GM19035 (cell line): ENCODE measurements around the gene CD244.

Experiments used
- ATAC-seq: cut with Tn5 transposase; IDR thresholded peaks from one replicate; pipeline ENCODE4 v1.9.1; 2021; ENCODE audit not compliant: unreplicated experiment

CD244 gene

GRCh38 chr1:160850541-160850940 lies 12.1 kb downstream of the CD244 start:
- no peak for ATAC-seq

DNA sequence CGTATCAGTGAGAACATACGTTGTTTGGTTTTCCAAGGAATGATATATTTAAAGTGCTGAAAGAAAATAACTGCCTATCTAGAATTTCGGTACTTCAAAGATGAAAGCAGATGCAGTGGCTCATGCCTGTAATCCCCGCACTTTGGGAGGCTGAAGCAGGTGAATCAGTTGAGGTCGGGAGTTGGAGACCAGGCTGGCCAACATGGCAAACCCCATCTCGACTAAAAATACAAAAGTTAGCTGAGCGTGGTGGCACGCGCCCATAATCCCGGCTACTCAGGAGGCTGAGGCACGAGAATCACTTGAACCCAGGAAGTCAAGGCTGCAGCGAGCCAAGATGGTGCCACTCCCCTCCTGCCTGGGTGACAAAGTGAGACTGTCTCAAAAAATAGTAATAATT lies 16.4 kb downstream of the CD244 start:
- no peak for ATAC-seq

DNA sequence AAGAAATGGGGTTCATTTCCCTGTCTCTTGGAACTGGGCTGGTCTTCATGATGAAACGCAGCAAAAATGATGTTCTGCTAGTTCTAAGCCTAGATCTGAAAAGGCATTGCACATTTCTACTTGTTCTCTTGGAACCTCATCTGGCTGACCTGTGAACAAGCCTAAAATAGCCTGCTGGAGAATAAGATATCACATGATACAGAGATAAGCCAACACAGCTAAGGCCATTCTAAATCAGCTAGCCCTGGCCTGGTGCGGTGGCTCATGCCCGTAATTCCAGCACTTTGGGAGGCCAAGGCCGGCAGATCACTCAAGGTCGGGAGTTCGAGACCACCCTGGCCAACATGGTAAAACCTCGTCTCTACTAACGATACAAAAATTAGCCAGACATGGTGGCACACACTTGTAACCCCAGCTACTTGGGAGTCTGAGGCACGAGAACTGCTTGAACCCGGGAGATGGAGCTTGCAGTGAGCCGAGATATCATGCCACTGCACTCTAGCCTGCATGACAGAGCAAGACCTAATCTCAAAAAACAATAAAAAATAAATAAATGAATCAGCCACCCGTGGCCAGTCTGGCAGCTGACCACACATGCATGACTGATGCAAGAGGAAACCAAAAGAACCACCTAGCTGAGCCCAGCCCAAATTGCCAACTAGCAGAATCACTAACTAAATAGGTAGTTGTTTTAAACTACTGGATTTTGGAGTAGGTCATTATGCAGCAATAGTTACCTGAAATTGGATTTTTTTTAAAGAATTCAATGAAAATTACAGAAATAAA lies 18.0 kb downstream of the CD244 start:
- ATAC-seq: no peak

- no peak for ATAC-seq
These were observed 21.6 kb downstream of the CD244 start for GRCh38 chr1:160841079-160841478.

DNA sequence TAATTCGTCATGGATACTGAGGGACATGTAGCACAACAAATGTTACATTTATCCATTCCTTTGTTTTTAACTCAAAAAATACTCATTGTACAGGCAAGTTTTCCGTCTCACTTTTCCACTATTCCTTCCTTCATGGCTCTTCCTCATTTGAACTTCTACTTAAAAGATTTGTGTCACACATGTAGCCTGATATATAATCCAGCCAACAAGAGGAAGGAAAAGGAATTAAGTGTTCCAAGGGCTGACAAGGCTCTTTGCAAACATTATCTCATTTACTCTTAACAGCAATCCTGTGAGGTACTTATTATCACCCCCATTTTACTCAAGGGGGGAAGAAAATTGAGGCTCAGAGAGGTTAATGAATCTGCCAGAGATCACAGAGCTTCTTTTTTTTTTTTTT lies 22.9 kb downstream of the CD244 start:
- no peak for ATAC-seq

DNA sequence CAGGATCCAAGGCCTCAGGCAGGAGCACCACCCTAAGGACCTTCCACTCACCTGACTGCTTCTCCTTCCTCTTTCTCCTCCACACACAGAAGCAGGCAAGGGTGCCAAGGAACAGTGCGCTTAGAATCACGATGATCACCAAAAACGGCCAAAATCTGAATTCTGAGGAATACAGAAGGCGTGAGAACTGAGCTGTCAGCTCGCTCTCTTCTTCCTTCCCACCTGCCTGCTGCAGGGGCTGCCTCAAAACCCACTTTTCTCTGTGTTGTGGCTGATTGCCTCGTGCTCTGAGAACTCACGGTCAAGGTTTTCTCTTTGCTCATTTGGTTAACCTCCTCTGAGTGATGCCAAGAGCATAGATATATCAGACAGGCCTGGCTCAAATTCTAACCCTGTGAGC lies 23.8 kb downstream of the CD244 start:
- ATAC-seq: no peak

GRCh38 chr1:160837558-160838205 lies 25.0 kb downstream of the CD244 start:
- peak; percentile 82 for ATAC-seq

- ATAC-seq: no peak
These were observed 25.6 kb downstream of the CD244 start for GRCh38 chr1:160836981-160837557.

- no peak for ATAC-seq
These were observed 26.1 kb downstream of the CD244 start for GRCh38 chr1:160836561-160836960.

GRCh38 chr1:160835751-160836150 lies 26.9 kb downstream of the CD244 start:
- ATAC-seq: no peak

DNA sequence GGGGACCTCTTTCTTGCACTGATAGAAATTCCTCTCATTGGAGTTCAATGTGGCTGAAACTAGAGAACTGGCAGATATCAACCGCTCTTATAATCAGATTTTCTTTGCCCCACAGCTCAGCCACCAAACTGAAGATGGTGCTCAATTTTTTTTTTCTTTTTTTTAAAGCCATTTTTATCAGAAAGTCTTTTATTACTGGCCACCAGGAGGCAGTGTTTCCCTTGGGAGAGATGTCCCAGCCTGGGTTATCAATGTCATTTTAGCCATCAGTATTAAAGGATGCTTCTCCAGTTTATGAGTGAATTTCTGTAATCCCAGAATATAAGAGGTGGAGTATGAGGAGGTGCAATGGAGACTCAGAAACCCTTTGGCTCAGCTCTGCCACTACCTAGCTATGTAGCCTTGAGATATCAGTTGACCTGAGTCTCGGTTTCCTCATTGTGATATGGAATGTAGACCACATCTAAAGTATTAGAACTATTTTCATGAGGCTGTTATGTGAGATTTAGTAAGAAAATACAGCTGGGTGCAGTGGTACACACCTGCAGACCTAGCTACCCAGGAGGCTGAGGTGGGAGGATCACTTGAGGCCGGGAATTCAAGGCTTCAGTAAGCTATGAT lies 27.6 kb downstream of the CD244 start:
- no peak for ATAC-seq

DNA sequence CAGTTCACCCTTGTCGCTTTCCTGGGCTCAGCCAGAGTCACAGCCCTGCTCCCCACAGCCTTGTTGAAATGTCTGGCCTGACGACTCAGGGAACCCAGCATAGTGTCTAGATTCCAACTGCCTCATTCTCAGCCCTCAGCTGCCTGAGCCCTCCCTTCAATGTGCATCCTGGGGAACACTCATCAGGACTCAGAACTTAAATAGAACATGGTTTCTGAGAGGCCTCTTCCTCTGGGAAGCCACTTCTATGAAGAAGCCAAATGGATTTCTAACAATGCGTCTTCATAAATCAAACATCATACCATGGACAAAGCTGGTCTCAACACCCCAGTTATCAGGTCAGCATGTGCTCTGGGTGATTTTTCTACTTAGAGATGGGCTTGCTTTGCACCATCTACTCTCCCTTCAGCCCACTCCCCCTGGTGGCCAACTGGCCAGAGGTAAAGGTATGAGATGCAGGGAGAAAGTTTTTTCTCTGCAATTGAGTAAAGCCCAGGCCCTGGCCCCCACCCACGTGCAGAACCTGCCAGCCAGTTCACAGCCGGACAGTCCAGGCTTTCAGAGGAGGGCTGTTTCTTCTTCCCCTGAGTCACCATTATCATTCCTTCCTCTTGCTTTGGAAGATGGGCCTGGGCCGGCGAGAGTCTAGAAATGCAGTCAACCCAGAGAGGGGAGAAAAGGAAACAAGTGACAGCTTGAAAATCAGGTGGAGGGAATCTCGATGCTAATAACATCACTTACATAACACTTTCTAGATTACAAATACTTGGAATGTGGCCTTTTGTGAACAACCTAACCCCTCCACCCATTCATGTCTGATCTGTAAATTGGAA lies 32.1 kb downstream of the CD244 start:
- ATAC-seq: peak; percentile 60

DNA sequence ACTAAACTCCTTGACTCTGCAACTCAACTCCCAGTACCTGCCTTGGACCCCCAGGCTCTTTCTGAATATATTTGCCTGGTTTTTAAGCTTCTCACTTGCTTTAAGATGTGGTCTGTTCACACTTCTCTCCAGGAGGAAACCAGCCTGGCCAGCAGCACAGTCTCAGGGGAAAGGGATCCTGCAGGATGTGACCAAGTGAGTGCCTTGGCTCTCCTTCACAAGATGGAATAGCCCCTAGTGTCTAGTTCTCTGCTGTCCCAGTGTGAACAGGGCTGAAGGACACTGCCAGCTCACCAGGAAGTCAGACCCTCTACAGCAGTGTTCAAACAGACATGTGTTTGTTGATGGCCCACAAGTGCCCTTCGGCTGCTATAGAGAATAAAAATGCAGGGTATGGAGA lies 32.9 kb downstream of the CD244 start:
- no peak for ATAC-seq

- ATAC-seq: no peak
These were observed 35.3 kb downstream of the CD244 start for GRCh38 chr1:160827418-160827817.

DNA sequence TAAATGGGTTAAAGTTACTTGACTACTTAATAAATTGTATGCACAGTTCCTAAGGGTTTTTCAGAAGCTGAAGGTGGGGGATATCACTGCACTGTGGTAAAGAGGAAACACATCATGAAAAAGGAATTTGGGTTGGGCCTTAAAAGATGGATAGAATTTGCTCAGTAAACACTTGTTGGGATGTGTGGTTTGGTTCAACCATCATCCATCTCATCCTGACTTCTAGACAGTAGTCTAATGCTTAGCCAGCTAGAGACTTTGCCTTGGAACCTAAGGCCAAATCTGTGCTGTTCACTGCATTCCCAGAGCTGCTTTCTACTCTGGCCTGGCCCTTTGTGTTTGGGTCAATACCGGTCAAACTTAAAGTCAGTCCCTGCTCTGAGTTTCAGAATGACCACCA lies 36.1 kb downstream of the CD244 start:
- ATAC-seq: no peak

DNA sequence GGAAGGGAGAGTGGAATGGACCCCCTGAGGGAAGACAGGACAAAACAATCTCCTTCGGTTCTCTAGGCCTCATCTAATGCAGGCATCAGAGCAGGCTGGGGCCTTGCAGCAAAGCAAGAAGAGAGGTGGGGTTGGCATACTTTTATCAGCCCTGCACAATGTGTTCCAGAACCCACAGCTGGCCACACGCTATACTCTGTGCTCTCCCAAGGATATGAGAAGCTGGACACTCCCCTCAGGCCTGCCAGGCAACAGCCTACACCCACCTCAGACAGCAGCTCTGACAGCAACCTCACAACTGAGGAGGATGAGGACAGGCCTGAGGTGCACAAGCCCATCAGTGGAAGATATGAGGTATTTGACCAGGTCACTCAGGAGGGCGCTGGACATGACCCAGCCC lies 39.4 kb downstream of the CD244 start:
- no peak for ATAC-seq

- ATAC-seq: no peak
These were observed 41.1 kb downstream of the CD244 start for GRCh38 chr1:160821627-160822026.

DNA sequence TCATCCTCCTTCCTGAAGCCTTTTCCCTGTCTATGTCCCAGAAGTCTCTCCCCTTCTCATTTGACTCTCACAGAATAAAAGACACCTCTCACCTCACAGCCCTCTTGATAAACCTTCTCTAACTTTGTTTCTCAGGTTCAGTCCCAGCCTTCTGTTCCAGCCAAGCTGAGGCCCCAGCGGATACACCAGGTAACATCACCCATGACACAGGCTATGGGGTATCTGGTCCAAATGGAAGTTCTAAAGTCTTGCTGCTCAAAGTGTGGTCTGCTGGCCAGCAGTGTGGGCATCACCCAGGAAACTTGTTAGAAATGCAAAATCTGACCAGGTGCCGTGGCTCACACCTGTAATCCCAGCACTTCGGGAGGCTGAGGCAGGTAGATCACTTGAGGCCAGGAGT lies 43.5 kb downstream of the CD244 start:
- ATAC-seq: no peak

GRCh38 chr1:160818207-160818937 lies 44.3 kb downstream of the CD244 start:
- no peak for ATAC-seq

DNA sequence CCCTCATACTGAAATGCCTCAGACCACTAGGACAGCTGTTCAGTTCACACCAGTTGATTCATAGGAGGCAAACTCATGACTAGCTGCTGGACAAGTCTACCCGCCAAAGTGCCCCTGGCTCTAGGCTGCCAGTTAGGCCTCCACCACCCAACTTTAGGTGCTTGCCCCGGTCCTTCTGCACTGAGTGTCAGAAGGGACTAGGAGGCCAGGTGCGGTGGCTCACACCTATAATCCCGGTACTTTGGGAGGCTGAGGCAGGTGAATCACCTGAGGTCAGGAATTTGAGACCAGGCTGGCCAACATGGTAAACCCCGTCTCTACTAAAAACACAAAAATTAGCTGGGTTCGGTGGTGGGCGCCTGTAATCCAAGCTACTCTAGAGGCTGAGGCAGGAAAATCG lies 47.8 kb downstream of the CD244 start:
- no peak for ATAC-seq
